Measurements from ENCODE around the gene SYS1.

SYS1 gene

DNA sequence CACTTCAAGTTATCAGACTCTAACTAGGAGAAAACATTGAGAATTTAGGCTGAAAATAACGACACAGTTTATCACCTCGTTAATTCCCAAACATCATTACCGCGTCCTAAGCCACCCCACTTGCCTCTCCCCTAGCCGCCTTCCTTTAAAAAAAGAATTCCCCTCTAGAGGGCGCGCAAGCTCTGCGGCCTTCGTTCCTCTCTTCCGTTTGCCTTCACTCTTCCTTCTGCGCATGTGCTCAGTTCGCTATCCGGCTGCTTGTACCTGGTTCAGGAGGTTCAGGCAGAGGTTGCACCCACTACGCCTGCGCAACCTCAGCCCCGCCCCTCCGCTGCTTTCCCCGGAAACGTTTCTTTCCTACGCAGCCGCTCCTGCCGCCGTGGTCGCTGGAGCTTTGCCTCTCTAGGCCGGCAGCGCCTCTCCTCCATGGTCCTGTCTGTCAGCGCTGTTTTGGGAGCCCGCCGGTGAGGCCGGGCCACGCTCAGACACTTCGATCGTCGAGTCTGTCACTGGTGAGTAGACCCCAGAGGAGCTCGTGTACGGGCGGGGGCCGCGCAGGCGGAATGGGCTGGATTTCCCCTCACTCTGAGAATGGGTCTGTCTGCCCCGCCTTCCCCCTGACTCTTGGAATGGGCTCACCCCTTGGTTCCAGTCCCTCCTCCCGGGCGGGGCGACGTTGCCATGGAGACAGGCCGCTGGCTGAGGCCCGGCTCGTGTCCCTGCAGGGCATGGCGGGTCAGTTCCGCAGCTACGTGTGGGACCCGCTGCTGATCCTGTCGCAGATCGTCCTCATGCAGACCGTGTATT, at the start of gene SYS1:
Gene SYS1 (plus strand): TSS at position 353 of the 807 bp plus-strand sequence. CDS start 376 bp downstream, at position 729.
- peak; percentile 96 to 97 for DNase-seq (ENCODE audit: low read depth in 2 of 2)

DNA sequence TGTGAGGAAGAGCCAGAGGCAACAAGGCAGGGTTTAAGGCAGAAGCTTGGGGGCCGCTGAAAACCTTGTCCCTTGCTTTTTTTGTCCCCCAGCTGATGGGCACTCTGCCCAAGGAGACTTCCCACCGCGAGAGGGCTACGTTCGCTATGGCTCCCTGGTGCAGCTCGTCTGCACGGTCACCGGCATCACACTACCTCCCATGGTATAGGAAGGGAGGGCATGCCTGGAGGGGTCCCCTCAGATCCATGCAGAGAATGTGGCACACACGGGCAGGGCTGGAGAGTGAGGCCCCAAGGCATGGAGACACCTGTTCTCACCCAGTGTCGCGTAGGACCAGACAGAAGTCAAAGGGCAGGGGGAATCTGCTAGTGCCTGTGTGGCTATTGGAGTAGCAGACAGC, 49.0 kb upstream of the SYS1 start:
- DNase-seq (ENCODE audit: low read depth in 2 of 2), result no peak

DNA sequence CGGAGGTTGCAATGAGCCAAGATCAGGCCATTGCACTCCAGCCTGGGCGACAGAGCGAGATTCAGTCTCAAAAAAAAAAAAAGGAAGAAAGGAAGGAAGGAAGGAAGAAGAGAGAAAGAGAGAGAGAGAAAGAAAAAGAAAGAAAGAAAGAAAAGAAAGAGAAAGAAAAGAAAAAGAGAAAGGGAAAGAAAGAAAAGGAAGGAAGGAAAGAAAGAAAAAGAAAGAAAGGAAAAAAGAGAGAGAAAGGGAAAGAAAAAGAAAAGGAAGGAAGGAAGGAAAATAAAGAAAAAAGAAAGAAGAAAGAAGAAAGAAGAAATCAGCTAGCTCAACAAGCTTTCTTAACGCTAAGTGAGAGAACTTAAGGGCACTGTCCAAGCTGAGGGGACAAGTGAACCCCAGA, 47.3 kb upstream of the SYS1 start:
- no peak for DNase-seq (ENCODE audit: low read depth in 2 of 2)

DNA sequence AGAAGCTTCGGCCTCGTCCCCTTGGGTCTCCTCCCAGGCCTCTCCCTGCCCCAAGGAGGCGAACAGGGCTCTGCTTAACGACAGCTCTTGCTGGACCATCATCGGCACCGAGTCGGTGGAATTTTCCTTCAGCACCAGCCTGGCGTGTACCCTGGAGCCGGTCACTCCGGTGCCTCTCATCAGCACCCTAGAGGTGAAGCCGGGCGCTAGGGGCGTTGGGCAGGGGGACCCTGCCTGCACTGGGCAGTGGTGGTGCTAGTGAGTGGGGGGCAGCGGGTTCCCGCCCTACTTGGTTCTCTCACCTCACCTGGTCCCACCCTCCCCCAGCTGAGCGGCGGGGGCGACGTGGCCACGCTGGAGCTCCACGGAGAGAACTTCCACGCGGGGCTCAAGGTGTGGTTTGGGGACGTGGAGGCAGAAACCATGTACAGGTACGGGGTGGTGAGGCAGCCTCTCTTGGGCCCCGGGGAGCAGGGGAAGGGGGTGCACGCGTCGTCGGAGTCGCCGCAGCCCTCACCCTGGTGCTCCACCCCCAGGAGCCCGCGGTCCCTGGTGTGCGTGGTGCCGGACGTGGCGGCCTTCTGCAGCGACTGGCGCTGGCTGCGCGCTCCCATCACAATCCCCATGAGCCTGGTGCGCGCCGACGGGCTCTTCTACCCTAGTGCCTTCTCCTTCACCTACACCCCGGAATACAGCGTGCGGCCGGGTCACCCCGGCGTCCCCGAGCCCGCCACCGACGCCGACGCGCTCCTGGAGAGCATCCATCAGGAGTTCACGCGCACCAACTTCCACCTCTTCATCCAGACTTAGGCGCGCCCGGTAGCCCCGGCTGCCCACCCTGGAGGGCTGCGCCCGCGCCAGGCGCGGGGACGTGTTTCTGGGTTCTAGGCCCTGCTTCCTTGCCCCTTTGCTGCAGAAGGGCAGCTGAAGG, 46.5 kb upstream of the SYS1 start:
- no peak for DNase-seq (ENCODE audit: low read depth in 2 of 2)

DNA sequence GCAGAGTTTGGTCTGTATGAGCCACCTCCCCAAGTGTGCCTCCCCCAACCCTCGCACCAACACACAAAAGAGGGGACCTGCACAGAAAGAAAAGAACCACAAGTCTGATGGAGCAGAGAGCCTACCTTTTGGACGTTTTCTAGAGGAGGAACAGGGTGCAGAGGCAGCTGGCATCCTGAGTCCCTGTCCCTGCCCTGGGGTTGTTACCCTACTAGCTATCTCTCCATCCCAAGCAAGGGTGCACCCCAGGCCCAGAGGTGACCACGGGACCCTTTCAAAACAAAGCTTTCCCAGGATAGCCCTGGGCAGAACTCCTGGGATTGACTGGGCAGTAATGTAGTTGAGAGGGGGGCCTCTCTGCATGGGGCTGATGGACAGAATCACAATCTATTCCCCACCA, 45.1 kb upstream of the SYS1 start:
- no peak for DNase-seq (ENCODE audit: low read depth in 2 of 2)

DNA sequence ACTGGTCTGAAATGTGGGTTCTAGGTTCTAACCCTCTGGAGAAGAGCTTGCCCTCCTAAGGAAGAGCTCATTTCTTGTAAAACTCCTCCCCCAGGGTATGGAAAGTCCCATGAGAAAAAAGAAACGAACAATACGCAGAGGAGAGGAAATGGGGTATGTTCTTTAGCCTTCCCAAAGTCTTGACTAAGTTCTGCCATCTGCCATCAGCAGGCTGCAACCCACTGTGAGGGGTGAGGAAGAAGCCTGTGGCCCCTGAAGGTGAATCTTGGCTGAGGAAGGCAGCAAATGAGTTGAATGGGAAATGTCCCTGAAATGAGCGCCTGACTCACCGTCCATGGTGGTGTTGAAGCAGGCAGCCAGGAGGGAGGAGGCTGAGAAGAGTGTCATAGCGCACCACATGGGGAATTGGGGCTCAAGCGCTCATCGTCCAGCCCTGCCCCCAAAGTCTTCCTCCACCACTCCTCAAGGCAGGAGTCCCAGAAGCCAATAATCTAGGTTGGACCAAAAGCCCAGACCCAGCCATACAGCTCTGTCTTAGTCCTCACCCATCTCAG, 44.5 kb upstream of the SYS1 start:
- DNase-seq (ENCODE audit: low read depth in 2 of 2), result no peak

DNA sequence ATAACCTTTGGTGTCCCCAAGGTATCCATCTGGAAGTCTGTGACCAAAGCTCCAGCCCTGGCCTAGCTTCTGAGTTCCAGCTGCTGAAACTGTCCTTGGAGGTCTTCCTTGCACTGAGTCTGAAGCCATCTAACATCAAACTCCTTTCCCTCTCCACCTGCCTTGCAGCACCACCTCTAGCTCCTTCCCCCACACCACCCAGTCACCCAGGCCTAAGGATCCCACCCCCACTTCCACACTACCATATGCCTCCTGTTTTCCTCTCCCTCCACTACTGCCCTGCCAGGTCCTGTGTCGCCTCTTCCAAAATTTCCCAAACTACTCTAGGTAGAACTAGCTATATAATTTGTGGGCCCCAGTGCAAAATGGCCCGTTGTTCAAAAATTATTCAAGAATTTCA, 44.0 kb upstream of the SYS1 start:
- no peak for DNase-seq (ENCODE audit: low read depth in 2 of 2)

DNA sequence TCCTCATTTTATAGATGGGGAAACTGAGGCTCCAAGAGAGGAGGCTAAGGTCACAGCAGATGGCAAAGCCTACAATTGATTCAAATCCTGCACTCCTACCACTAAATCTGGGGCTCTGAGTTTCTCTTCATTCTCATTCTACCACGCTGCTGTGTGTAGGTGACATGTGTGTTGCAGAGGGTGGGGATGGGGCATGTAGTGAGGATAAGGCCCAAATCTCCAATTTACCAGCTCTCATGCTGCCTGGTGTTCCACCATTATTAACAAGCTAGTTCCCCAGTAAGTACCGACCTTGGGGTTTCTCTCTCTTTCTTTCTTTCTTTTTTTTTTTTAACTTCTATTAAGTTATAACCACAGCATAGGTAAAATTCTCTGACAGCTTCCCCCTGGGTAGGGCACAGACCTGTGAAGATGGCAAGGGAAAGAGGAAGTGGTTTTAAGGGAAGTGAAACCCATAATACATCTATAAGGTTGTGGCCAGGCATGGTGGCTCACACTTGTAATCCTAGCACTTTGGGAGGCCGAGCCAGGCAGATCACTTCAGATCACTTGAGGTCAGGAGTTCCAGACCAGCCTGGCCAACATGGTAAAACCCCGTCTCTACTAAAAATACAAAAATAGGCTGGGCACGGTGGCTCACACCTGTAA, 41.9 kb upstream of the SYS1 start:
- DNase-seq (ENCODE audit: low read depth in 2 of 2), result no peak

DNA sequence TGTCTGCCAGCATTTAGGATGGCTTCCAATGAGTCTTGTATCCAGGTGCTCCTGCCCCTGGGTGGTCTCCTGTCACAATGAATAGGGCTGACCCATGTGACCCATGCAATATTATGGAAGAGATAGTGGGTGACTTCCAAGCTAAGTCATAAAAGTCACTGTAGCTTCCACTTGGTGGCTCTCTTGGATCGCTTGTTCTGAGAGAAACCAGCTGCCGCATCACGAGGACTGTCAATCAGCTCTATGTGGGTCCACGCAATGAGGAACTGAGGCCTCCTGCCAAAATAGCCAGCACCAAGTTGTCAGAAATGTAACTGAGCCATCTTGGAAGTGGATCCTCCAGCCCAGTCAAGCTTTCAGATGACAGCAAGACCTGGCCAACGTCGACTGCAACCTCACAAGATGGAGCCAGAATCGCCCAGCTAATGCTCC, 40.0 kb upstream of the SYS1 start:
- no peak for DNase-seq (ENCODE audit: low read depth in 2 of 2)

DNA sequence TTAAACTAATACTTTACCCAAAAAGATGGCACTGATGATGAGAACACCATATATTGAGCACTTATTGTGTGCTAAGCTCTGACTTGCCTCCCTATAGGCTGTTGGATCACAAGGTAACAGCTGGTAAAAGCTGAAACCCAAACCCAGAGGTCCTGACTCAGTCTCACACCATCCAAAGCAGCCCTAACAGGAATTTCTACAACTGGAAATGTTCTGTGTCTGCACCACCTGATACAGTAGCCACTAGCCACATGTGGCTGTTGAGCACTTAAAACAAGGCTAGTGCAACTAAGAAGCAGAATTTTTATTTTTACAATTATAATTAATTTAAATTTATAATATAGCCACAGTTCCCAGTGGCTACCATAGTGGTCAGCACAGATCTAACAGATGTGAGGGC, 39.2 kb upstream of the SYS1 start:
- DNase-seq (ENCODE audit: low read depth in 2 of 2), result no peak

DNA sequence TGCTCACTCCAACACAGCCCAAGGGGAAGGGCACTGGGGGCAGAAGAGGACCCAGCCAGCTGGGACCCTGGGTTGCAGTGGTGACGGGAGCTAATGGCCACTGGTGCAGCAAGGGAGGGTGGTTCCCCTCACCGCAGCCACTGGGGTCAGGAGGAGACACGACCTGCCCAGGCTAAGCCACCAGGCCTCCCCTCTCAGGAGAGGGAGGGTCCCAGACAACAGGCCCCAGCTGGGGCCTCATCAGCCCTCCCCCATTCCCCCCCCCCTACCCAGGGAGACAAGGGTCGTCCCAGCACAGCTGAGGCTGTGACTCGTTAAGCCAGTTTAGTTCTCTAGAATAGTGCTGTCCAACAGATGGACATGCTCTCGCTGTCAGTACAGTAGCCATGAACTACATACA, 37.6 kb upstream of the SYS1 start:
- no peak for DNase-seq (ENCODE audit: low read depth in 2 of 2)

DNA sequence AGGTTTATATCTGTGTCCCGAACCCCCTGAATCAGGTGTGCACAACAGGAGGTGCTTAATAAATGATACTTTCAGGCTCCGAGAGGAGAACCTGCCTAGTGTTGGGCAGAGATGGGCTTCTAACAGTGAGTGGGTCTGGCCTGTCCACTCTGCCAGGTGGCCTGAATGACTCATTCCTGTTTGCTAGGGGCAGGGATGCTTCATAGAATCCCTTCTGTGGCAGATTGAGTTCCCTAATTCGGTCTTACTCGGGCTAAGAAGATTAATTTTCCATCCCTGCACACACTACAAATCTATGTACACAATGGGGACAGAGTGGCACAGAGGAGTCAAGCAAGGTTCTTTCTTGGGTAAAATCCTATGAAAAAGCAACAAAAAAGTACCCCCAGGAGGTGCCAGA, 34.5 kb upstream of the SYS1 start:
- DNase-seq (ENCODE audit: low read depth in 2 of 2), result no peak

DNA sequence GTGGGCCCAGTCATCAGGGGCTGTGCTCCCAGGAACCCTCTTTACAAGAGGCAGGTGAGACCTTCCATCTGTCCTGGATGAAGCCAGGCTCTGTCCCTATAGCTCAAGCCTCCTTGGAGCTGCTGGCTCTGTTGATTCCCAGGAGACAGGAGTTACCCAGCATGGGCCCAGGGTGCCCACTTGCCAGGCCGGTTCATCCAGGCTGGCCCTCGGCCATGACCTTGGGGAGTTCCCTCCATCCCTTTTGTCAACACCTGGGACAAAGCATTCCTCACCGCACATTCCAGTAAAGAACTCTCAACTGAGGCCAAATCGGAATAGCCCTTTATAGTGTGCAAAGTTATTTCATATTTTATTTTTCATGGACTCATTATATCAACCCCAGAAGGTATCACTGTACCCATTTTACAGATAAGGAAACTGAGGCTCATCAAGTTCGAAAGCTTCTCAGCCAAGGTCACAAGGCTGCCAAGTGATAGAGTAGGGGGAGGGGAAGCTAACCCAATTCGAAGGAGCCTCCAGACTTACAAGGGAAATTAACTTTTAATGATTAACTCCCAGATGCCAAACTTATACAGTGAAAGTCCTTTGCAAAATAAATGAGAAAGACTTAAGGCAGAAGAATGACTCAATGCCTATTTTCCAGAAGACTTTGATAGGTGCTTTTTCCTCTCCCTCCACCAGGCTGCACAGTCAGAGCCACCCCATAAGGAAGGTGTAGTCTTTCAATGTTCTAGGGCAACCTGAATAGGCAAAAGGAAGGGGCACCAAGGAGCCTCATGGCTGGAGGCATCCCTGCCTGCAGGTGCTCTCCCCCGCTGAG, 33.2 kb upstream of the SYS1 start:
- no peak for DNase-seq (ENCODE audit: low read depth in 2 of 2)

DNA sequence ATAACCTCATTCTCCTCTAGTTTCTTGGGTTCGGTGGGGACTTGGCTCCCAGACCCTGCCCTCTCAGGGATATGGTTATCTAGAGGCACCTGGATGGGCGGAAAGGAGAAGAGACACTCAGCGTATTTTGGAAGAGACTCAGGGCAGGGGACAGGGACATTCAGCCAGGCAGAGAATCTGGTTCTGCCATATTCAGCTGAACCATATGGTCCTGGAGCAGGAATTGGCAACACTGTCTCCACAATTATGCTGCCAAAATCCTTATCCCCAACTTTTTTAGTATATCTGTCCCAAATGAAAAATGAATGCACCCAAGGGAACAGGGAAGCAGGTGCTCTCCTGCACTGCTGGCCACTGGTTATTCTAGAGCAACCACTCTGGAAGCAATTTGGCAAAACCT, 32.5 kb upstream of the SYS1 start:
- no peak for DNase-seq (ENCODE audit: low read depth in 2 of 2)

DNA sequence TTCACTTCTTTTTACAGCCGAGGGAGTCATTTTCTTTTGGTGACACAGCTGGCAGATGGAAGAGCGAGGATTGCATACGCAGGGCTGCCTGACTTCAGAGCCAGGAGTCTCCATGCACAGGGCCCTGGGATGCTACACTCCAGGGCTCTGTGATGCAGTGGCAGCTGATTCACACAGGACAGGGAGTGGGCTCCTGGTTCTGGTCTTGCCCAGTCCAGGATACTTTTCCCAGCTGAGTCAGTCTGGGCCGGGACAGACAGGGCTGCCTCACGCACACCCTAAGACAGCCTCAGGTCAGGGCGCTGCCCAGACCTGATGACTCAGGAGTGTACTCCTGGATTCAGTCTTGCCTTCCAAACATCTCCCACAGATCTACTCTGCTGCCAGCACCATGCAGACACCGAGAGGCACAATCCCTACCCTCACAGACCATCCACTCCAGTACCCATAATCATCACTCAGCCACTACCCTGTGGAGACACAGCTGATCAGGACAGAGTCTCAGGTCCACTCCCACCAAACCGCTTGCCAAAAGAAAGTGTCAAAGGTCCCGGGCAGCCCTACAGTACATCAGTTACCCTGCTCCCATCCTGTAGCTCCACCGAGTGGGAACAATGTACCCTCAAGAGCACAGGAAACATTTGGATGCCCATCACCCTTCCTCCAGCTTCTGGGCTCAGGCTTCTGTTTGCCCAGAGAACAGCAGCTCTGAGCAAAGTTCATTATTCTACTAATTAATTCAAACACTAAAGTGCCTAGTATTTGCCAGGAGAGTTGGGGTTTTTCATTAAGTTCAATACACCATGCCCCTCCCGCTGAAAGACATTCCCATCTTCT, 26.2 kb upstream of the SYS1 start:
- DNase-seq (ENCODE audit: low read depth in 2 of 2), result no peak

DNA sequence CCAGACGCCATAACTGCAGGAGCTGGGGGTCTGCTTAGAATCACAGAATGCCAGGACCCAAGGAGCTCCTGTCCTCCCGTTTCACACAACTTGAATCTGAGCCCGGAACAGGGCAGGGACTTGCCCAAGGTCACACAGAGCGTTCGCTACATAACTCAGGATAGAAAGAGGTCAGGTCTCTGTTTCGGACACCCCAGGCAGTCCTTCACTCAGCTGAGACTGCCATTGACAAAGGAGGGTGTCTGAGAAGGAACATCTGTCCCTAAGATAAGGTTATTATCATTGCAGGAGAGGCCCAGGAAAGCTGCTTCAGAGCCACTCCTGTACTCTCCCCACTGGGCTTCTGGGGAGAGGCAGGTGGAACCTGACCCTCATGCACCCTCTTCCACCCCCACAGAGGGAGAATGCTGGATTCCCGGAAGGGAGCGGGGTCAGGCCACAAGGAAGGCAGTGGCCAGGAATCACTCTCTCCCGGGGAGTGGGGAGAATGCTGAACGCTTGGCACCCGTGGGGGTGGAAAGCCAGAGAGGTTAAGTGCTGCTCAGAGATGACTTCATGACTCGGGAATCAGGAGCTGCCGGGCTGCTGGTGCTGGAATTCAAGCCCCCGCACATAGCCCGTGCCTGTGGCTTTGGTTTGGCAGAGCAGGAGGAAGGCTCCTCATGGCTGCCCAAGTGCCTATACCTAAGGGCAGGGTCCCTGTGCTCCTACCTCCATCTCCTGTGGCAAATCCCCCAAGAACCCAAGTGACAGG, 25.4 kb upstream of the SYS1 start:
- no peak for DNase-seq (ENCODE audit: low read depth in 2 of 2)

DNA sequence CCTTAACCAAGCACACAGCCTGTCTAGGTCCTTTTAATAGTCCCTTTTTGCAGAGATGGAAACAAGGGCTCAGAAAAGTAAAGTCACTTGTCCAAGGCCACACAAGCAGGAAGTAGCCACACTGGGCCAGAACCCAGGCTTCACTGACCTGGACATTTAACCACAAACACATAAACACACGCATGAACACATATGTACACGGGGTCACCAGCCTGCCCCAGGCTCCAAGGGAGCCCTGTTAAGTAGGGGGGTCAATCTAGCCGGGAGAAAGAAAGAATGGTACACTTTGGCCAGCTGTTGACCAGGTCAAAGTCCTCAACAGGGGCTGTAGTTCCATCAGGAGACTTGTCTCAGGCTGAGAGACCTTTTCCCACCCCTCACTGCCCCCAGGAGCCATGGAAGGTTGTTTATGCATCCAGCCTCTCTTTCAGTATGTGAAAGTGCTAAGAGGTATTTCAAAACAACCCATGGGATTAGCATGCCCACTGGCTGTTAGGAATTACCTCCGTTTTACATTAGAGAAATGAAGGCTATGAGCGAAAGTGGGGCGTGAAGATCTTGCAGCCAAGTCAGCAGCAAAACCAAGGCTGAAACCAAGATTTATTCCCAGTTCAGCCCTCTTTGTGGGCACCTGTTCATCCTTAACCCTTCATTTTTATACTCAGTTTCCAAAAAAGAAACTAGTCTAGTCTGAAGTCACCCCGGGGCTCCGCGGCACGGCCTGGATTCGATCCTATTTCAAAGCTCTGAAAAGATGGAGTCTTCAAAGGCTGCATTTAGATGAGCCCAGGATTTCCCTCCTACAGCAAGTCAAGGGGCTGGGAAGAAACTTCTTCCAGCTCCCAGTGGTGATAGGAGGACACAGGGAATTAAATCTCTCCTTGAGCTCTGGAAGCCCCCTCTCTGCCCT, 24.6 kb upstream of the SYS1 start:
- DNase-seq (ENCODE audit: low read depth in 2 of 2), result no peak

DNA sequence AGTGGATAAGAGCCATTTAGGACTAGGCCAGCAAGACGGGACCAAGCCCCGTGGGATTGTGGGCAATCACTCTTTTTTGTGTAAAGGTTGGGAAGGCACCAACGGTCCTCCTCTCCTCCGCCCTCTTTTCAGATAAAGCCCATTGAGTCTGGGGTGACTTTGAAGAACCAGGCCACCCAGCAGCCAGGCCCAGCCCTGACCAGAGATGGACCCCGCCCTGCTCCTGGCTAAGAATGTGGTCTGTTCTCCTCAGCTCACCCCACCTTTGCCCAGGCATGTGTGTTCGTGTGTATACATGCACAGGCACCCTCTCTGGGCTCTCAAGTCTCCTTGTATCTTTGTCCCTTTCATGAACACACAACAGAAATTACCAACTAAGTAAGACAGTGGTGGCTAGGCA, 23.9 kb upstream of the SYS1 start:
- no peak for DNase-seq (ENCODE audit: low read depth in 2 of 2)

Data from stimulated activated CD8-positive, alpha-beta memory T cell treated with anti-CD3 and anti-CD28 coated beads, Interleukin-2, amount 100 ng/mL, for 1 hour (primary cell).